Measurements from ENCODE around the gene PLEKHG7. TPM values are rescaled to one million over a fixed set of nuclear protein-coding genes. Genes with fewer than 3 reads are reported as not detected.

The PLEKHG7 gene
- total RNA-seq, 1 experiment from 2014 or later: not detected

- TF ChIP-seq CTCF (IDR thresholded peaks at IDR 0.05 in 2 of 3, conservative IDR thresholded peaks at IDR 0.05 in 1 of 3; ENCODE audit: borderline replicate concordance in 1 of 3, insufficient read depth in 1 of 3, low read depth in 2 of 3, low read length in 2 of 3): no peak
- TF ChIP-seq ATF3 (IDR thresholded peaks at IDR 0.05): no peak
- TF ChIP-seq SIN3A (IDR thresholded peaks at IDR 0.05; ENCODE audit: low read depth): no peak
- no peak for TF ChIP-seq FOSL1 (IDR thresholded peaks at IDR 0.05; ENCODE audit: low read depth)
- no peak for TF ChIP-seq EZH2phosphoT487 (IDR thresholded peaks at IDR 0.05; ENCODE audit: borderline replicate concordance)
- no peak for TF ChIP-seq SP1 (IDR thresholded peaks at IDR 0.05; ENCODE audit: low read depth)
- TF ChIP-seq ZBTB33 (IDR thresholded peaks at IDR 0.05; ENCODE audit: extremely low read depth, insufficient replicate concordance, low read length): no peak
- no peak for TF ChIP-seq JUND (IDR thresholded peaks at IDR 0.05)
- no peak for TF ChIP-seq POLR2A (IDR thresholded peaks at IDR 0.05; ENCODE audit: borderline replicate concordance, extremely low read depth, insufficient read depth, insufficient read length)
Observed at GRCh38 chr12:92707926-92708325, 5.1 kb downstream of the PLEKHG7 start (continued).

GRCh38 chr12:92715625-92716024, 12.8 kb downstream of the PLEKHG7 start:
- Histone ChIP-seq H3K4me2 (ENCODE audit: low read length) (no peak overlapping the region), H3K36me3 (ENCODE audit: control insufficient read depth in 1 of 2, insufficient read depth in 2 of 2, low read length in 2 of 2) (no peaks in the 10 kb centered on the region), H3K4me3 (replicated peaks in 1 of 2; ENCODE audit: low read depth in 1 of 2, low read length in 2 of 2) (no peak overlapping the region), H2AFZ (ENCODE audit: low read depth, low read length, poor library complexity, severe bottlenecking) (no peak overlapping the region), H3K9me3 (ENCODE audit: control insufficient read depth in 1 of 2, insufficient read depth in 1 of 2, low read depth in 1 of 2, low read length in 2 of 2) (no peaks in the 10 kb centered on the region), H3K27me3 (ENCODE audit: insufficient read depth, low read length) (no peaks in the 10 kb centered on the region), H3K9me2 (ENCODE audit: insufficient read depth) (no peaks in the 10 kb centered on the region), H3K27ac (ENCODE audit: low read depth, low read length) (no peak overlapping the region), H3K79me2 (ENCODE audit: insufficient read depth, low read length) (no peaks in the 10 kb centered on the region), H4K20me1 (ENCODE audit: insufficient read depth) (no peaks in the 10 kb centered on the region), H3K4me1 (ENCODE audit: control insufficient read depth in 1 of 2, insufficient read depth in 2 of 2, low read length in 2 of 2) (peaks cover 0 to 3% of the 10 kb centered on the region in 2 experiments; a peak in 1 of 4 replicates), H3K9ac (ENCODE audit: low read length) (no peak overlapping the region)
- RAD21 ChIA-PET (ENCODE audit: low non-redundant PET in 1 of 2, low total read pairs in 2 of 2, uncharacterized antibody in 2 of 2, unreplicated experiment in 2 of 2): interaction anchor here in 1 of 2 experiments (0.7 kb wide), 1 partner anchor 57 kb away, joined by 3 read pairs; no protein-coding TSS in a partner anchor
- no peak for TF ChIP-seq SIN3A (IDR thresholded peaks at IDR 0.05; ENCODE audit: low read depth)
- TF ChIP-seq CBX3 (IDR thresholded peaks at IDR 0.05; ENCODE audit: low read depth): no peak
- TF ChIP-seq ATF3 (IDR thresholded peaks at IDR 0.05): no peak
- TF ChIP-seq POLR2AphosphoS5 (IDR thresholded peaks at IDR 0.05; ENCODE audit: low read depth, low read length): no peak
- no peak for DNase-seq (ENCODE audit: low read depth, low spot score)
- CTCF ChIA-PET: no interaction called here
- POLR2A ChIA-PET: no interaction called here
- BruUV-seq (replicated peaks): no TSS peak
- intact Hi-C loops (cut with micrococcal nuclease): no loop called here
- no peak for ATAC-seq

All from HCT116 (cell line).